SK-N-SH treated with all-trans-retinoic acid at 6 μM for 48 hours (cell line): ENCODE results near the gene PTPRF.

Experiments
- BACH2 ChIP-seq: fragments of 250-450 bp; sonication (Bioruptor Pico); IDR thresholded peaks from 2 replicates; pipeline ENCODE4 v1.9.0; 2021; ENCODE audit warnings: mild to moderate bottlenecking, borderline replicate concordance
- ESRRG ChIP-seq: fragments of 250-450 bp; sonication (Bioruptor Pico); IDR thresholded peaks from 2 replicates; pipeline ENCODE4 v1.6.1; 2021; ENCODE audit warnings: mild to moderate bottlenecking
- OSR1 ChIP-seq: fragments of 250-450 bp; sonication (Bioruptor Pico); IDR thresholded peaks from 2 replicates; pipeline ENCODE4 v1.8.0; 2022; ENCODE audit warnings: moderate library complexity, mild to moderate bottlenecking, inconsistent platforms
- PATZ1 ChIP-seq: fragments of 250-450 bp; sonication (Bioruptor Pico); IDR thresholded peaks from 2 replicates; pipeline ENCODE4 v1.8.0; 2020; ENCODE audit warnings: mild to moderate bottlenecking, moderate library complexity, borderline replicate concordance
- PPARA ChIP-seq: fragments of 250-450 bp; sonication (Bioruptor Pico); IDR thresholded peaks from 2 replicates; pipeline ENCODE4 v1.5.0; 2020; ENCODE audit warnings: mild to moderate bottlenecking, borderline replicate concordance
- ZFP30 ChIP-seq: fragments of 450-650 bp; formaldehyde crosslinking; IDR thresholded peaks from 2 replicates; pipeline ENCODE4 v1.5.0; 2022; ENCODE audit warnings: mild to moderate bottlenecking, moderate library complexity

DNA sequence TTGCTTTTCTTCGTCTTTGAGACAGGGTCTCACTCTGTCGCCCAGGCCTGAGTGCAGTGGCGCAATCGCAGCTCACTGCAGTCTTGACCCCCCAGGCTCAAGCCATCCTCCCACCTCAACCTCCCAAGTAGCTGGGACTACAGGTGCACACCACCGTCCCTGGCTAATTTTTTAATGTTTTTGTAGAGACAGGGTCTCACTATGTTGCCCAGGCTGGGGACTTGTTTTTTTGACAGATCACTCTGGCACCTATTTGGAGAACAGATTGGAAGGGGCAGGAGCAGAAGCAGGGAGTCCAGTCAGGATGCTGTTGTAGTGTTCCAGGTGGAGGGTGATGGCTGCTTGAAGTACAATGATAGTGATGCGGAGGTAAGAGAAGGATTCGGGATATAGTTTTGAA lies 106.6 kb downstream of the PTPRF start:
- TF ChIP-seq ZFP30 (CRISPR knock-in tag) (no peak), PATZ1 (CRISPR knock-in tag) (no peak), ESRRG (CRISPR knock-in tag) (no peak), PPARA (CRISPR knock-in tag) (no peak), BACH2 (CRISPR knock-in tag) (no peak), OSR1 (CRISPR knock-in tag) (no peak)
